Activated T-cell treated with anti-CD3 and anti-CD28 coated beads, Interleukin-2, amount 50 U/mL, for 72 hours (primary cell): ENCODE measurements around the gene SLC35A3. TPM values are rescaled to one million over a fixed set of nuclear protein-coding genes. Genes with fewer than 3 reads are reported as not detected.

Experiments
- ATAC-seq, 2 donors: fragments of 150-1000 bp; cut with Tn5 transposase; replicated peaks in 1 of 2; 2 replicates each; pipeline ENCODE4 v1.10.0; 2021; ENCODE audit warnings: moderate library complexity in 2 of 2, mild to moderate bottlenecking in 1 of 2
- DNase-seq, 2 donors: peaks; one replicate each; pipeline ENCODE4 v3.0.0; 2021 to 2022; ENCODE audit warnings: mixed read lengths in 1 of 2
- H3K27ac Mint-ChIP-seq: one replicate; pipeline ENCODE4 v1.8.0; 2022; ENCODE audit warnings: mild to moderate bottlenecking, moderate library complexity, mixed read lengths
- H3K27me3 Mint-ChIP-seq: one replicate; pipeline ENCODE4 v1.8.0; 2022; ENCODE audit warnings: low read depth, mixed read lengths
- H3K36me3 Mint-ChIP-seq, 2 donors: one replicate each; pipeline ENCODE4 v1.8.0; 2022; ENCODE audit warnings: mixed read lengths in 2 of 2, mild to moderate bottlenecking in 1 of 2; ENCODE audit not compliant: insufficient read depth in 2 of 2
- H3K4me1 Mint-ChIP-seq: one replicate; pipeline ENCODE4 v1.8.0; 2022; ENCODE audit warnings: low read depth, mixed read lengths
- H3K4me3 Mint-ChIP-seq, 2 donors: one replicate each; pipeline ENCODE4 v1.8.0; 2022; ENCODE audit warnings: mild to moderate bottlenecking in 2 of 2, mixed read lengths in 2 of 2, moderate library complexity in 2 of 2
- H3K9me3 Mint-ChIP-seq, 2 donors: one replicate each; pipeline ENCODE4 v1.8.0; 2022; ENCODE audit warnings: mixed read lengths in 2 of 2
- total RNA-seq, 2 donors: library from RNA; stranded (reverse); gene quantifications; one replicate each; pipeline ENCODE4 v1.2.3, GENCODE V29; 2022

SLC35A3 gene
- total RNA-seq, 2 donors from 2014 or later = 17.2 to 19.2 TPM

DNA sequence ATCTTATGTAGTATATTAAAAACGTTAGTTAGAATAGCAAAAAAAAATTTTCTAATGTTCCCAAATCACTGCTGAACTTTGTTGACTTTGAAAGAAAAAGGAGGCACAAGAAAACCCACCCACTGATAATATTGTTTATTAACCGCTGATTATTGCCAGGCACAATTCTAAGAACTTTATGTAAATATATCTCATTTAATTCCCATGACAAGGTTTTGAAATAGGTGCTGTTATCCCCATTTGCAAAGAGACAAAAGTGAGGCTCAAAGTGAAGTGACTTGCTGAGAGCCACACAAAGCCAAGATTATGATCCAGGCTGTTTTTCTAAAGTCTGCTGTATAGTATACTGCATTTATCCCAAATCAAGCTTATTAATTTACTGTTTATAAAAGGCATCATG lies 106.5 kb downstream of the SLC35A3 start:
- Mint-ChIP-seq H3K4me3 (no peak overlapping the region), H3K36me3 (peaks cover 14 to 25% of the 10 kb centered on the region in 2 donors), H3K9me3 (no peaks in the 10 kb centered on the region), H3K4me1 (no peaks in the 10 kb centered on the region), H3K27me3 (no peaks in the 10 kb centered on the region), H3K27ac (peak overlapping the region; percentile 49)
- DNase-seq (no peak), ATAC-seq (no peak)

DNA sequence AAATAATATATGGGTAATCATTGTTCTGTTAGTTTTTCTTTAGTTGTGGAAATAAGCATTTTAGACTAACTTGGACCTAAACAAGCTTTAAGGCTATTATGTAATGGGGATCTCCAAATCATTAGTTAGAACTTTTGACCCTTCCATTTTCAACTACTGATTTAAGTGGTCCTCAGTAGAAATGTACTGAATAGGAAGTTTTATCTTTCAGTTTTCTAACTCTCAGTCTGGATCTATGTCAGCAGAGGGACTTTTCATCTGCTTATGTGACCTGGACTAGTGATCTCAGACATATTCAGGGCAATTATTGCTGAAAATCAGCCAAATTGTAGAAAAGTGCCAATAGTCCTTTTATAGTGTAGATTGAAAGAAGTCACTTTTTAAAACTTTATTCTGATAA lies 106.9 kb downstream of the SLC35A3 start:
- no peaks in the 10 kb centered on the region for H3K9me3 Mint-ChIP-seq
- no peaks in the 10 kb centered on the region for H3K27me3 Mint-ChIP-seq
- H3K27ac Mint-ChIP-seq = peak overlapping the region; percentile 77
- DNase-seq (no peak), ATAC-seq (peak in 1 of 2 donors; percentile 60)
- H3K4me3 Mint-ChIP-seq = no peak overlapping the region
- peaks cover 14 to 23% of the 10 kb centered on the region in 2 donors for H3K36me3 Mint-ChIP-seq
- H3K4me1 Mint-ChIP-seq = no peaks in the 10 kb centered on the region

DNA sequence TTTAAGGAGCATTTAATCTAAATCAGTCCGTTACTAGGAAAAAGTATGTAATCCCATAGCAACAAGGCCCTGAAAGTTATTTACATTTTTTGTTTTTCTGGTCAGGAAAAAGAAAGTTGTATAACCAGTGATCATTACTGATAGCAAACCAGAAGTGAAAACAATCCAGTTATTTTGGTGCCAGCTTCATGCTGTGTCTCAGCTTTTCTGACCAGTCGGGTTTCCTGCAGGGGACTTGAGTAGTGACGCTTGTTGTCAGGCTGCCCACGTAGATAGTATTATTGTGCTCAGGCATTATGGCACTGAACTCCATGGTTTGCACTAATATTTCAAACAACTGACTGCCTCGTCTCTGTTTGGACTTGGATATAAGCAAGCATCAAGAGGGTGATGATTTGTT lies 107.7 kb downstream of the SLC35A3 start:
- Mint-ChIP-seq H3K36me3 (peaks cover 11 to 23% of the 10 kb centered on the region in 2 donors), H3K4me1 (no peaks in the 10 kb centered on the region), H3K27me3 (no peaks in the 10 kb centered on the region), H3K9me3 (no peaks in the 10 kb centered on the region), H3K27ac (peak overlapping the region; percentile 57), H3K4me3 (no peak overlapping the region)
- ATAC-seq = no peak
- DNase-seq = no peak

DNA sequence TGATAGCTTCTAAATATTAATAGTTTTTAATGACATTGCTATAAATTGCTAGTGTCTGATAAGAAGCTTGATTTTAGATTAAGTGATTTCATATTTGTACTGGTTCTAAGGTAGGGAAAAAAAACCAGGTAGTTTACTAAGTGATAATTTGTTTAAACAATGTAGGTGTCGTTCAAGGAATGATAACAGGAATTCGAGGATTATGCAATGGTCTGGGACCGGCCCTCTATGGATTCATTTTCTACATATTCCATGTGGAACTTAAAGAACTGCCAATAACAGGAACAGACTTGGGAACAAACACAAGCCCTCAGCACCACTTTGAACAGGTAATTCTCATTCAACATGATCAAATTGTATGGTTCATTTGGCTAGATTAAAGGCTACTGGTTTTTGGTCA lies 110.5 kb downstream of the SLC35A3 start:
- Mint-ChIP-seq H3K9me3 (no peaks in the 10 kb centered on the region), H3K27ac (peak overlapping the region; percentile 67)

More for the DNA sequence above, 110.5 kb downstream of the SLC35A3 start:
- Mint-ChIP-seq H3K4me3 (no peak overlapping the region), H3K27me3 (no peaks in the 10 kb centered on the region), H3K4me1 (no peaks in the 10 kb centered on the region), H3K36me3 (peaks cover 6 to 16% of the 10 kb centered on the region in 2 donors)
- no peak for DNase-seq
- ATAC-seq = no peak

Other genes starting within 250 kb of the SLC35A3 start
- gene FRRS1, start 203.4 kb upstream of the SLC35A3 start, total RNA-seq = 1 to 10 TPM; 2.1 to 2.3 TPM
- 10 to 100 TPM; 21.8 to 23.8 TPM for gene AGL, start 119.6 kb upstream of the SLC35A3 start, total RNA-seq
- 10 to 100 TPM; 14.3 to 15.9 TPM for gene SASS6, start 162.9 kb downstream of the SLC35A3 start, total RNA-seq
- 10 to 100 TPM; 19.9 to 24.4 TPM for gene TRMT13, start 163.2 kb downstream of the SLC35A3 start, total RNA-seq
- gene LRRC39, start 208.3 kb downstream of the SLC35A3 start, total RNA-seq = 1 to 10 TPM in 1 of 2 donors, under 1 TPM in 1; 0.86 to 1.3 TPM